Uterus (tissue), 4 donors: ENCODE measurements around the gene PRKN. TPM values are rescaled to one million over a fixed set of nuclear protein-coding genes. Genes with fewer than 3 reads are reported as not detected.
A peak's percentile ranks its signal among the peaks of the same experiment; 100 is the strongest.

ENCODE experiments used
- DNase-seq, 2 donors: peaks; one replicate each; pipeline ENCODE4 v3.0.0-alpha.2; 2019 to 2020
- H3K27ac ChIP-seq, 2 donors: fragments of 200-600 bp; sonication (generic); 1 replicate in 1 of 2; 2 replicates in 1 of 2; pipeline ENCODE4 v1.5.1; 2016 to 2018
- H3K27me3 ChIP-seq, 2 donors: fragments of 200-600 bp; sonication (generic); one replicate each; pipeline ENCODE4 v1.5.1; 2018 to 2019; ENCODE audit warnings: control low read depth in 1 of 2
- H3K36me3 ChIP-seq, 2 donors: fragments of 200-600 bp; sonication (generic); one replicate each; pipeline ENCODE4 v1.5.1; 2019; ENCODE audit warnings: control low read depth in 1 of 2
- H3K4me1 ChIP-seq, 2 donors: fragments of 200-600 bp; sonication (generic); one replicate each; pipeline ENCODE4 v1.5.1; 2018 to 2019; ENCODE audit warnings: control low read depth in 1 of 2
- H3K4me3 ChIP-seq, 2 donors: fragments of 200-600 bp; sonication (generic); 1 replicate in 1 of 2; 2 replicates in 1 of 2; pipeline ENCODE4 v1.5.1; 2018 to 2019; ENCODE audit warnings: mild to moderate bottlenecking in 1 of 2
- H3K9me3 ChIP-seq, 2 donors: fragments of 200-600 bp; sonication (generic); one replicate each; pipeline ENCODE4 v1.5.1; 2019; ENCODE audit warnings: control low read depth in 1 of 2
- CTCF ChIP-seq, 4 experiments: fragments of 200-600 bp in 2 of 4; fragments of 450-650 bp in 2 of 4; sonication (generic) in 2 of 4; IDR thresholded peaks; one replicate each; pipeline ENCODE4 v1.5.1; 2016 to 2019; ENCODE audit warnings: antibody characterized with exemption in 4 of 4, mild to moderate bottlenecking in 2 of 4, moderate library complexity in 1 of 4
- POLR2A ChIP-seq, 2 donors: fragments of 450-650 bp; IDR thresholded peaks; one replicate each; pipeline ENCODE4 v1.6.1; 2016; ENCODE audit warnings: antibody characterized with exemption in 2 of 2, mild to moderate bottlenecking in 1 of 2, moderate library complexity in 1 of 2
- intact Hi-C: fragments of 100-400 bp; cut with DNase I; formaldehyde crosslinking; loops from one replicate; pipeline ENCODE4 v1.15.1; 2023; ENCODE audit warnings: low total_unique reads
- total RNA-seq, 4 donors: library from RNA; depleted of rRNA in 3 of 4; stranded (reverse); fragments of >200 nt in 3 of 4; gene quantifications; one replicate each; pipeline versions ENCODE4 v1.1.0 to v1.2.4, GENCODE V29; 2014 to 2023
- donor health status: DM: yes; HTN: yes; CAD: no.

PRKN gene
- total RNA-seq, 4 donors from 2014 or later: 10.2 to 21.3 (median 13.1) TPM

- no peak overlapping the region for H3K27ac ChIP-seq
- no peak overlapping the region for H3K4me3 ChIP-seq
- H3K9me3 ChIP-seq: no peaks in the 10 kb centered on the region
- no peak for DNase-seq
- no peaks in the 10 kb centered on the region for H3K27me3 ChIP-seq
- no peaks in the 10 kb centered on the region for H3K4me1 ChIP-seq
- intact Hi-C loops: loop anchor here (2.0 kb wide), 1 partner anchor 42 kb away; no protein-coding TSS in a partner anchor
- H3K36me3 ChIP-seq: no peaks in the 10 kb centered on the region
- no peak for TF ChIP-seq POLR2A (IDR thresholded peaks at IDR 0.05)
- TF ChIP-seq CTCF (IDR thresholded peaks at IDR 0.05): no peak
Measured at GRCh38 chr6:161394437-161394836, 1333.1 kb downstream of the PRKN start.

GRCh38 chr6:161393839-161394364, 1333.7 kb downstream of the PRKN start:
- no peak overlapping the region for H3K4me3 ChIP-seq
- H3K27ac ChIP-seq: no peak overlapping the region
- intact Hi-C loops: loop anchor here (2.0 kb wide), 1 partner anchor 43 kb away; no protein-coding TSS in a partner anchor
- H3K4me1 ChIP-seq: no peaks in the 10 kb centered on the region
- H3K9me3 ChIP-seq: no peaks in the 10 kb centered on the region
- no peak for TF ChIP-seq POLR2A (IDR thresholded peaks at IDR 0.05)
- TF ChIP-seq CTCF (IDR thresholded peaks at IDR 0.05): peak; percentile 52 to 74 (median 62)
- H3K27me3 ChIP-seq: no peaks in the 10 kb centered on the region
- peak in 1 of 2 donors; percentile 58 for DNase-seq
- H3K36me3 ChIP-seq: no peaks in the 10 kb centered on the region

DNA sequence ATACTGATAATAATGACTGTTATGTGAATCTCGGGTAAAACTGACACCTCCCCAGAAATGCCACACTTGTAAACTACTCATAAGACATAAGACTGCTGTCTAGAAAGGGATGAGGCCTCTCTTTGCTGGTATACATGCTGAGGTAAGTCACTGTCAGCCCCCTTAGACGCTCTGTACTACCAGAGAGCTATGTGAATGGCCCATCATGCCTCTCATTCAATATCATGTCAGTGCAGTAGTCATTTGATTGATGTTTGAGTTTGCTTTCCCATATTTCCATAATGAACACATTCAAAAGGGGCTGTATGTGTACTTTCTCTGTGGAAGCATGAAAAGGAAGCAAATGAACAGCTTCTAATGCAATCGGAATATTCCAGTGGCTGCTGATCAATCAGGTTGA, 1334.3 kb downstream of the PRKN start:
- H3K9me3 ChIP-seq: no peaks in the 10 kb centered on the region
- TF ChIP-seq CTCF (IDR thresholded peaks at IDR 0.05) (no peak), POLR2A (IDR thresholded peaks at IDR 0.05) (no peak)
- intact Hi-C loops: no loop called here

DNA sequence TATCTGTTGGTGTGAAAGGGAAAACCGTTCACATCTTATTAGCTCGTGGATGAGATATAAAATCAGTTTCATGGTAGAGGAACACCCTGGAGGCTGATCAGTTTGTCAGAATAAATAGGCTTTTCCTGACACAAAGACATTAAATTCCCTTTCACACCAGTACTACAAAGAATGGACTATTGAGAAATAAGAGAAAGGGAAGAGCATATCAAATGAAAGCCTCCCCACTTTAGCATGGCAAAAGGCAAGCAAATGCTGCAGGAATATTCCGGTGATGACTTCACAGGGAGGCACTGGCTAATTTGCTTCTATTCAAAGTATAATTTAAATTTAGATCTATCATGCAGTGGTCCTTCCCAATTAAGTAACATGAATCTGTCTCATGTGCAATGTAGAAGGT, 1337.8 kb downstream of the PRKN start:
- TF ChIP-seq CTCF (IDR thresholded peaks at IDR 0.05) (no peak), POLR2A (IDR thresholded peaks at IDR 0.05) (no peak)
- no peaks in the 10 kb centered on the region for H3K36me3 ChIP-seq
- no peaks in the 10 kb centered on the region for H3K9me3 ChIP-seq
- H3K27ac ChIP-seq: no peak overlapping the region
- H3K4me1 ChIP-seq: no peaks in the 10 kb centered on the region
- H3K27me3 ChIP-seq: no peaks in the 10 kb centered on the region
- no peak overlapping the region for H3K4me3 ChIP-seq
- DNase-seq: no peak
- intact Hi-C loops: no loop called here

More for the DNA sequence above, 1334.3 kb downstream of the PRKN start:
- Histone ChIP-seq H3K27ac (no peak overlapping the region), H3K4me3 (no peak overlapping the region), H3K4me1 (no peaks in the 10 kb centered on the region), H3K27me3 (no peaks in the 10 kb centered on the region), H3K36me3 (no peaks in the 10 kb centered on the region)
- no peak for DNase-seq

DNA sequence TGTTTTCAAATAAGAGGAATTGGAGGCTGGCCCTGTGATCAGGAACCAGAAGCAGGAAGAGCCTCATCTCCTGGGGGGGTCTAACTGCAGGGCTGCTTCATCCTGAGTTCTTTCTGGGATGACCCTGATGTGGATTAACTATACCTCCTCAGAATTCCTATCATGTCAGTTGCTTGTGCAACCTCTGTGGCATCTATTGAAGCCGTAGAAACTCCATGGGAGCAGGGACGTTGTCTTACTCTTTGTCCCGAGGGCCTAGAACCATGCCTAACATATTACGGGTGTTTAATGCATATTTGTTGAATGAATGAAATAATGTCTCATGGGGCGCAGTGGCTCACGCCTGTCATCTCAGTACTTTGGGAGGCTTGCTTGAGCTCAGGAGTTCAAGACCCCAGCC, 1343.6 kb downstream of the PRKN start:
- intact Hi-C loops: no loop called here
- DNase-seq: no peak
- no peaks in the 10 kb centered on the region for H3K9me3 ChIP-seq
- no peak for TF ChIP-seq CTCF (IDR thresholded peaks at IDR 0.05)
- no peak for TF ChIP-seq POLR2A (IDR thresholded peaks at IDR 0.05)
- H3K27me3 ChIP-seq: no peaks in the 10 kb centered on the region
- H3K27ac ChIP-seq: no peak overlapping the region
- no peaks in the 10 kb centered on the region for H3K4me1 ChIP-seq
- H3K4me3 ChIP-seq: no peak overlapping the region
- no peaks in the 10 kb centered on the region for H3K36me3 ChIP-seq
